NCI-H2029 (cell line): ENCODE data around the gene TAS1R3.
A peak's percentile ranks its signal among the peaks of the same experiment; 100 is the strongest.

Source experiments
- DNase-seq: peaks from one replicate; lab custom pipeline; 2025; lab: John Stamatoyannopoulos, UW

TAS1R3 gene

GRCh38 chr1:1331068-1331965 lies at the start of gene TAS1R3:
Gene TAS1R3, plus strand, starts transcription at chr1:1331280. Its CDS starts 66 bp downstream, at chr1:1331346.
- DNase-seq = no peak

DNA sequence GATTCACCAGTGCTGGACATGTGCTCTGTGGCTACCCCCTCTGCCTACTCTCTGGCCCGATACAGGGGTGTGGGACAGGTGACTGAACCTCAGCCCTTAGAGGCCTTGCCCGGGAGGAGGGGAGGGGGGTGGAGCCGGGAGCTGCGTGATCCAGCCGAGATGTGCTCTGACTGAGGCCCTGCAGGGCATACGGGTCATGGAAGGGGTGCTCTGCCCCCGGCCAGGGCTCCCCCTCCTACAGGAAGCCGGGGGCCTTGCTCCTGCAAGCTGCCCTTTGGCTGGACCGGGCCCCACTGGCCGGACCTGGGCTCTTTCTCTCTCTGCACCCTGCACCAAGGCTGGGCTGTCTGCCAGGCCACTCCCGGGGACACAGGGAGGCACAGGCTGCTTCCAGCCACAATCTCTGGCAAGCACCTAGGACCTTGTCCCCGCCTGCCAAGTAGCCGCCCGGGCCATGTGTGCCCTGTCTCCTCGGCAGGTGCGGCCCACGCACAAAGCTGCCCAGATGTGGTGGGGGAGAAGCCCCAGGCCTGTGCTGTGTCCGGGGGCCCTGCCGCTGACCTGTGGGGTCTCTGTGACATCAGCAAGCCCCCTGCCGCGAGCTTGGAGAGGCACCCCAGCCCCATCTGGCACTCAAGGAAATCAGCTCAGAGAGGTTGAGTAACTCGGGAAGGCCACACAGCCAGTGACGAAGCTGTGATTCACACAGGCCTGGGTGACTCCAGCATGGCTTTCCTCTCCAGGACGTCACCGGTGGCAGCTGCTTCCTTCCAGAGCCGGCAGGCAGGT lies 49.4 kb upstream of the TAS1R3 start:
- peak; percentile 53 for DNase-seq

DNA sequence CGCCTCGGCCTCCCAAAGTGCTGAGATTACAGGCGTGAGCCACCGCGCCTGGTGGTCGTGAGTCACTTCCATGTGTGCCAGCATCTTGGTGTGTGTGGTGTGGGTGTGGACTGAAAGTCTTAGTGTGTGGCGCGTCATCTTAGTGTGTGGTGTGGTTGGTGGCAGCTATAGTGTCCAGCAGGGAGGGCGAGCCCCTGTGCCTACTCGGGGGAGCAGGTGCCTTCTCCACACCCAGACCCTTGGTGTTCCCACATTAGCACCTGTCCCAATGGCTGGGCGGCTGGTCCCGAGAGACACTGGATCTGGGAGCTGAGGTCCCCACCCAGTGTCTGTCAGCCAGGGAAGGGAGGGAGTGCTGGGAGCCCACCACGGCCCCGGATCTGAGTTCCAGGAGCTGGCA lies 48.1 kb upstream of the TAS1R3 start:
- no peak for DNase-seq

DNA sequence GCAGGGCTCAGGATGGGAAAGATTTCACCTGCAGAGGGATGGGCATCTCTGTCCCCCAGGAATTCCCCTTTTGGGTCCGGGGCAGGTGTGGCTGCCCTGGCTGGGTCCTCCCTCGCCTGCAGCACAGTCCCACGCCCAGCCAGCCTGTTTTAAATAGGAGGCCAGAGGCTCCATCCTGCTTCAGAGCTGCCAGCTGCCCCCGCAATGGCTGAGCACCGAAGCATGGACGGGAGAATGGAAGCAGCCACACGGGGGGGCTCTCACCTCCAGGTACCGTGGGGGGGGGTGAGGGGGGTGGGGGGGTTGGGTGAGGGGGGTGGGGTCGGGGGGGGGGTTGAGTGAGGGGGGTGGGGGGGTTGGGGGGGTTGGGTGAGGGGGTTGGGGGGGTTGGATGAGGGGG lies 47.3 kb upstream of the TAS1R3 start:
- no peak for DNase-seq

- DNase-seq = no peak
Observed at GRCh38 chr1:1284221-1285101, 46.6 kb upstream of the TAS1R3 start.

- no peak for DNase-seq
Observed at GRCh38 chr1:1285102-1285571, 45.9 kb upstream of the TAS1R3 start.

DNA sequence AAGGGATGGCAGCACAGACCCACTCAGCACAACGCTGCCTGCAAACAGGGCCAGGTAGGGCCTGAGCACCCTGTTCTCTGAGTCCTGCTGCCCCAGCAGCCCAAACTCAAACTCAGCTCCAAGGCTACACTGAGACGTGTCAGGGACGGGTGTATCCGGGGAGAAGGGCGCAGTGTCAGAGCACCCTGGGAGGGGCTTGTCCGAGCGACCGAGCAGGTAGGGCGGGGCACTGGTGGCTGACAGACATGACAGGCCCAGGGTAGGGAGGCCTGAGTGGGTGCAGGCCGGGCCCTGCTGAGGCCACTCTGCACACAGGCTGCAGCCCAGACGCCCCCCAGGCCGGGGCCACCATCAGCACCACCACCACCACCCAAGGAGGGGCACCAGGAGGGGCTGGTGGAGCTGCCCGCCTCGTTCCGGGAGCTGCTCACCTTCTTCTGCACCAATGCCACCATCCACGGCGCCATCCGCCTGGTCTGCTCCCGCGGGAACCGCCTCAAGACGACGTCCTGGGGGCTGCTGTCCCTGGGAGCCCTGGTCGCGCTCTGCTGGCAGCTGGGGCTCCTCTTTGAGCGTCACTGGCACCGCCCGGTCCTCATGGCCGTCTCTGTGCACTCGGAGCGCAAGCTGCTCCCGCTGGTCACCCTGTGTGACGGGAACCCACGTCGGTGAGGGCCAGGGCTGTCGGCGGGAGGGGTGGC lies 45.3 kb upstream of the TAS1R3 start:
- DNase-seq = no peak

GRCh38 chr1:1286313-1287261 lies 44.5 kb upstream of the TAS1R3 start:
- no peak for DNase-seq

DNA sequence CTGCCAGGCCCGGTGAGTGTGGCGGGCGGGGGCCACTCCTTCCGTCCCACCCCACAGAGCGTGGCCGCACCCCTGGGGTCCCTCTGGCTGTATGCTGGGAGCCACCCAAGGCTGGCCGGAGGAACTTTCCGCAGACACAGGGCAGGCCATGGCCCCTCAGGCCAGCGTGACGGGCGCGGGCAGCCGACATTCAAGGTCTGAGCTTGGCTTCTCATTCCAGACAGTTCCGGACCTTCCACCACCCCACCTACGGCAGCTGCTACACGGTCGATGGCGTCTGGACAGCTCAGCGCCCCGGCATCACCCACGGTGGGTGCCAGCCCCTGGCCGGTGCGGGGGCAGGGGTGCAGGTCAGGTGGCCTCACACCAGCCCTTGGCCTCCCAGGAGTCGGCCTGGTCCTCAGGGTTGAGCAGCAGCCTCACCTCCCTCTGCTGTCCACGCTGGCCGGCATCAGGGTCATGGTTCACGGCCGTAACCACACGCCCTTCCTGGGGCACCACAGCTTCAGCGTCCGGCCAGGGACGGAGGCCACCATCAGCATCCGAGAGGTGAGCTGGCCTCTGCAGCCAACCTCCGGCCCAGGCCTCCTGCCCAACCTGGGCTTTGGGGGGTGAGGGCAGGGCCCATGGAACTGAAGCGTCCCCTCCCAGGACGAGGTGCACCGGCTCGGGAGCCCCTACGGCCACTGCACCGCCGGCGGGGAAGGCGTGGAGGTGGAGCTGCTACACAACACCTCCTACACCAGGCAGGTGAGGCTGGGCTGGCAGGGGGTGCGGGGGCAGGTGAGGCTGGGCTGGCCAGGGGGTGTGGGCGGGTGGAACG lies 43.6 kb upstream of the TAS1R3 start:
- DNase-seq = no peak

DNA sequence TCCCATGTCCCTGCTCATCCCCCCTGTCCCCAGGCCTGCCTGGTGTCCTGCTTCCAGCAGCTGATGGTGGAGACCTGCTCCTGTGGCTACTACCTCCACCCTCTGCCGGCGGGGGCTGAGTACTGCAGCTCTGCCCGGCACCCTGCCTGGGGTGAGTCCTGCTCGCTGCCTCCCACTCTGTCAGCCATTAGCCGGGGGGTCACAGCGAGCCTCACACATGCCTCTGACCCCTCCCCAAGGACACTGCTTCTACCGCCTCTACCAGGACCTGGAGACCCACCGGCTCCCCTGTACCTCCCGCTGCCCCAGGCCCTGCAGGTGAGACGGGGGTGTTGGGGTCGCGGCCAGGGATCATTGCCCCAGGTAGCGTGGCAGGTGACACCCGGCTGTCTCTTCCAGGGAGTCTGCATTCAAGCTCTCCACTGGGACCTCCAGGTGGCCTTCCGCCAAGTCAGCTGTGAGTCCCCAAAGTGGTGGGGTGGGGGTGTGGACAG lies 40.8 kb upstream of the TAS1R3 start:
- no peak for DNase-seq

DNA sequence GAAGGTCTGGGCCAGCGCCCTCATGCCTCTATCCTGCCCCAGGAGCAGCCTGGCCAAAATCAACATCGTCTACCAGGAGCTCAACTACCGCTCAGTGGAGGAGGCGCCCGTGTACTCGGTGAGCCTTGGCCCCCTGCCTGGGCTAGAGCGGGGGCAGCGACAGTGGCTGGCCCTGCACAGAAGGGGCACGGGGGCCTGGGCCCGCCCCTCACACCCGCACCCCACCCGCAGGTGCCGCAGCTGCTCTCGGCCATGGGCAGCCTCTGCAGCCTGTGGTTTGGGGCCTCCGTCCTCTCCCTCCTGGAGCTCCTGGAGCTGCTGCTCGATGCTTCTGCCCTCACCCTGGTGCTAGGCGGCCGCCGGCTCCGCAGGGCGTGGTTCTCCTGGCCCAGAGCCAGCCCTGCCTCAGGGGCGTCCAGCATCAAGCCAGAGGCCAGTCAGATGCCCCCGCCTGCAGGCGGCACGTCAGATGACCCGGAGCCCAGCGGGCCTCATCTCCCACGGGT lies 40.0 kb upstream of the TAS1R3 start:
- DNase-seq = no peak

- peak; percentile 42 for DNase-seq
Observed at GRCh38 chr1:1291548-1292441, 39.3 kb upstream of the TAS1R3 start.

DNA sequence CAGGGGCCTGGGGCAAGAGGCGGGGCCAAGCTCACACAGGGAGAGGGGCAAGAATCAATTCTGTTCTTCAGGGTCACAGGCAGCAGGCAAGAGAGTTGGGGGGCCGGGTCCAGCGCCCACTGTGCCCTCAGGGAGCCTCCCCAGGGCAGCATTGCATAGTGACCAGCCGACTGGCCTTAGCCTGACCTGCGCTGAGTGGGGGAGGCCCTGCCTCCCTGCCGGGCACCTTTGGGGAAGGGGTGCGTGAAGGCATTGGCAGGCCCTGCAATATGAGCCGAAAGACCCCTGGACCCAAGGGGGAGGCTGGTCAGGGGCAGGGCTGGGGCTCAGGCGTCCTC lies 38.7 kb upstream of the TAS1R3 start:
- no peak for DNase-seq

DNA sequence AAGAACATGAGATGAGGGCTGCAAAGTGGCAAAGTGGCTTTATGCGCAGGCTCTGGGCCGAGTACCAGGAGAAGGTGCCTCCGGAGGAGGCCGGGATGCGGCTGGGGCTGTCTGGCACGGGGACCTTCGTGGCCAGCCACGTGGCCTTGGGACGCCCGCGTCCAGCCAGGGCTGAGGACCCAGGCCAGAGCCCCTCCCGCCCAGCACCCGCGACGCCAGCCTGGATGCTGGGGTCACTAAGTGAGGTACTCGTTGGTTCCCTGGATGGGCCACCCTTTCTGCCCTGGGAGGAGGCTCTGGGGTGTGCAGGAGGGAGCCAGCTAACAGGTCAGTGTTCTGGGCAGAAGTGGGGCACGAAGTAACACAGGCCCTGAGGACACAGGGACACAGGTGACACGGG lies 38.2 kb upstream of the TAS1R3 start:
- DNase-seq = no peak

GRCh38 chr1:1293263-1294249 lies 37.5 kb upstream of the TAS1R3 start:
- DNase-seq = no peak

DNA sequence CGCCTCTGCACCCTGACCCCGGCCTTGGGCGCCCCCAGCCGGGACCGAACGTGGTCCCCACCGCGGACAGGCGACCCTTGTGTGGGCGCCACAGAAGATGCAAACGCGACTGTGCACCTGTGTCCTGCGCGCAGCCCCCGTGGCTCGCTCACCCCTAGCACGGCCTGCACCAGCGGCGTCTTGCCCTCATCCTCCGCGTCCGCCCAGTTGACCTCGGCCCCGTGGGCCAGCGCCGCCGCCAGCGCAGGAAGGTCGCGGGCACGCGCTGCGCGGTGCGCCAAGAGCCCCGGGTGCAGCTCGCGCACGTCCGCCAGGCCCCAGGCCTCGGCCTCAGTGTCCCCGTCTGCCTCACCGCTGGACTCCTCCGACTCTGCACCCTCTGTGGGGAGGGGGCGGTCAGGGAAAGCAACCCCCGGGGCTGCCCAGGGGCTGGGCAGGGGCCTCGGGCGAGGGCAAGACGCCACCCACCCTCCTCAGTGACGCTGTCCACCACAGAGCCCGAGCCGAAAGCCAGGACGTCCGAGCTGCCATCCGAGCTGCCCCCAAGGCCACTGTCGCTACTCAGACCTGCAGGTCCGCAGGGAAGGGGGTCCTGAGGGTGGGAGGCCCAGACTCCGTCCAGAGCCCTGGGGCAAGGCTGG lies 36.7 kb upstream of the TAS1R3 start:
- no peak for DNase-seq
